Right lobe of liver (tissue), 4 donors: ENCODE data around the gene ALPK1.

Experiments
- CTCF ChIP-seq, 4 donors: fragments of 200-600 bp in 3 of 4; fragments of 450-650 bp in 1 of 4; IDR thresholded peaks; one replicate each; pipeline versions ENCODE4 v1.5.1 to v1.8.0; 2016 to 2022; ENCODE audit warnings: antibody characterized with exemption in 4 of 4, mild to moderate bottlenecking in 2 of 4
- POLR2A ChIP-seq: fragments of 450-650 bp; IDR thresholded peaks from one replicate; pipeline ENCODE4 v1.6.1; 2017; ENCODE audit warnings: antibody characterized with exemption, mild to moderate bottlenecking
- donor health status: DM: no; HTN: no; CAD: no.
- donor health status: DM: no; HTN: no; CAD: no.
- donor health status: DM: no; HTN: yes; CAD: no.

- no peak for TF ChIP-seq CTCF (IDR thresholded peaks at IDR 0.05)
- TF ChIP-seq POLR2A = no peak
These were observed 60.7 kb downstream of the ALPK1 start for GRCh38 chr4:112357897-112358296.
